Measurements from ENCODE around the gene EMP2.

The EMP2 gene

GRCh38 chr16:10490141-10490540 lies 90.3 kb downstream of the EMP2 start:
- DNase-seq (ENCODE audit: low read depth in 2 of 2): no peak

- DNase-seq (ENCODE audit: low read depth in 2 of 2): no peak
These were observed 94.6 kb downstream of the EMP2 start for GRCh38 chr16:10485698-10486382.

- DNase-seq (ENCODE audit: low read depth in 2 of 2): no peak
These were observed 95.2 kb downstream of the EMP2 start for GRCh38 chr16:10485159-10485558.

GRCh38 chr16:10480151-10480550 lies 100.2 kb downstream of the EMP2 start:
- DNase-seq (ENCODE audit: low read depth in 2 of 2): no peak
